SKM-1 treated with dmso at 0.1 percent for 144 hours (cell line): ENCODE measurements around the gene TCF19.

Experiments
- DNase-seq: peaks from one replicate; lab custom pipeline; 2025; ENCODE audit not compliant: unreplicated experiment; lab: John Stamatoyannopoulos, UW

The TCF19 gene

DNA sequence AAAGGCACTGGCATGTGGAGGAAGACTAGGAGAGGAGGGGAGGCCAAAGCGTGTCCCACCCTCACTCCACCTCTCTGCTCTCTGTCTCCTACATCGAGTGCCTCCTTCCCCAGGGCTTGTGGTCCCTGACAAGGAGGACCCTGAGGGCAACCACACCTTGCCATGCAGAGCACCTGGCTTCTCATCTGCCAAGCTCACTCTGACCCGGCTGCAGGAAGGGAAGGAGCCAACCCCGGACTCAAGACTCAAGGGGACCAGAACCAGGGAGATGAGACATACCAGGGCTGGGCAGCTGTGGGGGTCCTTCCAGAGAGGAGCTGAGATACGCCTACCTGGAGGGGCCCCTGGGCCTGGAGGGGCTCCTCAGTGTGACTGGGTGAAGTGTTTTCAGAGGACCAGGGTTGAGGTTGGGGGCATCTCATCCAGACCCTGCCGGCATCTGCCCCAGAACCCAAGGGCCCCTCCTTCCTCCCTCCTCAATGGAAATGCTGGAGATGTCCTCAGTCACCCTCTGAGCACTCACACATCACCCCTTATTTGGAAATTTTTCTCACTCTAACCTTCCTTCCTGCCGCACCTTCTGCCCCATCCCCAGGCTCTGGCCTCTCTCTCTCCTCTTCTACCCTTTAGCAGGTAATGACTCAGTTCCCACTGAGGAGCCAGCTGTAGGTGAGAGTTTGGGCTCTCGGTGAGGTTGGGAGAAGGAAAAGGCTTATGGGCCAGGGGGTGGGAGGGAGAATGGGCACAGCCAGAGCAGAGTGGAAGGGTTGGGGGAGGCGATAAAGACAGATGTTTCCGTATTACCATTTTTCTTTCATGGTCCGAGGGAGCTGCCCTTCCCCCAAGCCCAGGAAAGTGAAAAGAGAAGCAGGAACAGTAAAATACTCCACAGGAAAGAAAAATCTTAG is 44.1 kb downstream of the TCF19 start:
- DNase-seq = no peak

DNA sequence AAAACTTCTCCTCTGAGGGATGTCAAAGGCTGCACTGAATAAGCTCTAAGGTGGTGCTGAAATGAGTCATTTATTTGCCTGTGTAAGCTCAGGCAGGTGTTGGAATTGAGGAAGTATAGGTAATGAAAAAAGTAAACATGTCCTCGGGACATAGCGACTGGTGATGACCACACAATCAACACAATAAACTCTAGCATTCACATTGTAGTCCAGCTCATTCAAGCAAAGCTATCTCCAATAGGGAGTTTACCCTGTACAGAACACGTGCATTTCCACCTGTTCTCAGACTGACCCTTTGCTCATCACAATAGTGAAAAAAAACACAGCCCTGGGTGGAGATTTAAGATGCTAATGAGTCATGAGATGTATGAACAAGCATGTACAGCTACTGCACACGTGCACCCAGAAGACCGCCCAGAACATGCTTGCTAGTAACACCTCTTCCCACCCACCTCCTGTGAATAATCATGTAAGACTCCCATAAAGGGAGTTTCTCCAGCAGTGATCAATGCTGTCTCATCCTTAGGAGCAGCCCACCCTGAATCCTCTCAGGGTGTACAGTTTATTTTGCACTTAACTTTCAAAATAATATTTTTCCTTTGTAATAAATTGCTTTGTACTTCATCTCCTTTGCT is 45.1 kb downstream of the TCF19 start:
- DNase-seq = no peak

DNA sequence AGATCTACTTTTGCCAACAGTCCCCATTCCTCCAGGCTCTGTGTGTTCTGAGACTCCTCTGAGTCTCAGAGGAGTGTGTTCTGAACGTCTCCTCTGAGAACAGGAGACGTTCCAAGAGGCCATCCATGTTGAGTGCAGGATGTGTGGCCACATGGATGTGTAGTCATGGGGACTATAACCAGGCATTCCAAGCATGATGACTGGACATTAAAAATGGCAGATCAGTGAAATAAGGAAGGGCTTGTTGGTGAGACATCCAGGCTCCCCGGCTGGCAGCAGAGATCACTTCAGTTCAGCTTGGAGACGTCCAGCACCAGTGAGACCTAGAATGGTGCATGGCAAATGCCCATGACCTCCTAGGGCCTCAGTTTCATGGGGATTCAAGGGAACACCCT is 46.4 kb downstream of the TCF19 start:
- no peak for DNase-seq

GRCh38 chr6:31205638-31206037 is 47.2 kb downstream of the TCF19 start:
- DNase-seq = no peak

DNA sequence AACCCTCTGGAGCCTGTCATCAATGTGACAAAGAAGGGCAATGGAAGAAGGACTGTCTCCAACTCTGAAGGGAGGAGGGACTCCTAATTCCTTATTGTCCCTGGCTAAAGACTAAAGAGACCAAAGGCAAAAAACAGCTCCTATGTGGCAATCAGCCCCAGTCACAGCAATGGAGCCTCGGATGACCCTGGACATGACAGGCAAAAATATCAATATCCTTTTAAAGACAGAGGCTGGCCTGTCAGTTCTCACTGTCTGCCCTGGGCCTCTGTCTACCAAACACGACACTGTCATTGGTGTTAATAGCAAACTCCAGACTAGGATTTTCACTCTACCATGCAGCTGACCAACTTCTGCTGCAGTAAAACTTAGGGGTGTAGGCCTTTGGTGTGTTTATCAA is 50.1 kb downstream of the TCF19 start:
- DNase-seq = no peak

DNA sequence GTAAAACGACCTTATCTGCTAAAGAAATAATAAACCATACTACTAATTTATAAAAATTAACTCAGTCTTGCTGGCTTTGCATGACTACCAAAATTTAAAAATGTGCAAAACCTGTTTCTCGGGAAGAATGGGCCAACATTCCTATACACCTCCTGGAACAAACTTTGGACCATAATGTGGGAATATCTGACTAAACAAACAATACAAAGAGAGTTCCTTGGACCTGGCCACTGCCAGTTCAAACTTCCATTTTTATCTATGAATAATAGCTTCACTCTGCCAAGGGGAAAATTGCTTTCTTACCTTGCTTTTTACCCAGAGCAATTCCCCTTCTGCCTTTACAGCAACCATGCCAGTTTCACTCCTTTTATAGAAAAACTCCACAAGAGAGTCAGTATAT is 50.7 kb downstream of the TCF19 start:
- no peak for DNase-seq

GRCh38 chr6:31210123-31210522 is 51.7 kb downstream of the TCF19 start:
- no peak for DNase-seq

- DNase-seq = no peak
Measured at GRCh38 chr6:31210741-31211532, 52.5 kb downstream of the TCF19 start.
